A673 (cell line): ENCODE results near the gene ITCH. TPM values are rescaled to one million over a fixed set of nuclear protein-coding genes. Genes with fewer than 3 reads are reported as not detected.
"Not testable (repeated sequence)": the region's sequence is repeated elsewhere in the genome, so short reads cannot be mapped to it uniquely, and the experiment has no call there.

ENCODE experiments used
- BruUV-seq: library from RNA; stranded (reverse); fragments of 400-500 nt; replicated peaks from 2 replicates; lab custom pipeline; 2021; lab: Mats Ljungman, UMichigan
- CTCF ChIA-PET: fragments of 300-600 bp; sonication (Branson Sonifier 250); formaldehyde crosslinking; loops from one replicate; lab custom pipeline; 2022; ENCODE audit warnings: antibody characterized with exemption; lab: Charles Lee
- POLR2A ChIA-PET: fragments of 300-600 bp; sonication (Branson Sonifier 250); formaldehyde crosslinking; loops from one replicate; lab custom pipeline; 2022; ENCODE audit warnings: antibody characterized with exemption; ENCODE audit not compliant: low non-redundant PET; lab: Charles Lee
- DNase-seq: peaks from one replicate; pipeline ENCODE4 v3.0.0-alpha.2; 2015; ENCODE audit warnings: low spot score
- H3K27ac ChIP-seq: fragments of 200-600 bp; sonication (generic); 2 replicates; pipeline ENCODE4 v1.5.1; 2016; ENCODE audit warnings: mixed run types, low read depth, mild to moderate bottlenecking, mixed read lengths, antibody characterized with exemption, low read length; ENCODE audit not compliant: poor library complexity, severe bottlenecking
- H3K27me3 ChIP-seq: fragments of 200-600 bp; sonication (generic); replicated peaks from 2 replicates; pipeline ENCODE4 v1.6.1; 2017; ENCODE audit warnings: mixed run types, low read depth, mild to moderate bottlenecking, mixed read lengths, antibody characterized with exemption, low read length; ENCODE audit not compliant: insufficient read depth, poor library complexity
- H3K36me3 ChIP-seq: fragments of 200-600 bp; sonication (generic); 2 replicates; pipeline ENCODE4 v1.6.1; 2016; ENCODE audit warnings: mixed run types, mild to moderate bottlenecking, mixed read lengths, antibody characterized with exemption, low read length; ENCODE audit not compliant: insufficient read depth, poor library complexity, severe bottlenecking
- H3K4me1 ChIP-seq: fragments of 200-600 bp; sonication (generic); 2 replicates; pipeline ENCODE4 v1.6.1; 2017; ENCODE audit warnings: mixed run types, mild to moderate bottlenecking, mixed read lengths, antibody characterized with exemption, low read length; ENCODE audit not compliant: insufficient read depth, poor library complexity, severe bottlenecking
- H3K4me3 ChIP-seq: fragments of 200-600 bp; sonication (generic); 2 replicates; pipeline ENCODE4 v1.5.1; 2016; ENCODE audit warnings: low read depth, mixed run types, mild to moderate bottlenecking, mixed read lengths, low read length; ENCODE audit not compliant: poor library complexity, severe bottlenecking
- H3K9me3 ChIP-seq: fragments of 200-600 bp; sonication (generic); 2 replicates; pipeline ENCODE4 v1.6.1; 2016; ENCODE audit warnings: mixed run types, low read depth, mild to moderate bottlenecking, mixed read lengths, antibody characterized with exemption, low read length; ENCODE audit not compliant: poor library complexity, severe bottlenecking
- EZH2 ChIP-seq: fragments of 200-600 bp; sonication (generic); IDR thresholded peaks from 2 replicates; pipeline ENCODE4 v1.6.1; 2017; ENCODE audit warnings: borderline replicate concordance, low read depth, mild to moderate bottlenecking, mixed read lengths, antibody characterized with exemption, low read length; ENCODE audit not compliant: poor library complexity, severe bottlenecking
- intact Hi-C: fragments of 100-400 bp; cut with micrococcal nuclease; formaldehyde crosslinking; loops from one replicate; pipeline ENCODE4 v1.10.0; 2022; ENCODE audit not compliant: unreplicated experiment
- total RNA-seq: library from RNA; stranded (reverse); gene quantifications from 2 replicates; pipeline ENCODE4 v1.2.3, GENCODE V29; 2021
- TF ChIP-seq, protein P1 (sequence below): fragments of 300-800, 200-600 bp; sonication (generic); conservative IDR thresholded peaks from 2 replicates; pipeline ENCODE4 v1.5.1; 2017; ENCODE audit warnings: low read depth, mild to moderate bottlenecking, antibody characterized with exemption, low read length, moderate library complexity, mixed read lengths

ITCH gene
- total RNA-seq, 1 experiment from 2014 or later = 56.2 TPM

DNA sequence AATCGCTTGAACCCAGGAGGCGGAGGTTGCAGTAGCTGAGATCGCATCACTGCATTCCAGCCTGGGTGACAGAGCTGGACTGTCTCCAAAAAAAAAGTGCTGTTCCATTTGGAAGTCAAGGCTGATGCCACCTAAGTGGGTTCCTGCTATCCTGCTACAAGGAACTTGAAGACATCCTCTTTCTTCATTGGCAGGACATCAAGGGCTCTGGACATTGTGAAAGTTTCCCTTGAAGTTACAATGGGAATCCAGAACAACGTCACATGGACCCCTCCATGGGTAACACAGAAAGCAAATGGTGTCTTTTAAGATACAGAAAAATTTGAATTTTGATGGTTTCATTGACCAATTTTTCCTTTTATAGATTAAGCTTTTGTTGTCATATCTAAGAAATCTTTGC, 15.5 kb upstream of the ITCH start:
- Histone ChIP-seq H3K4me3 (no peak overlapping the region), H3K36me3 (no peaks in the 10 kb centered on the region), H3K4me1 (no peaks in the 10 kb centered on the region), H3K9me3 (no peaks in the 10 kb centered on the region), H3K27ac (no peak overlapping the region), H3K27me3 (no peaks in the 10 kb centered on the region)
- TF ChIP-seq EZH2 = no peak
- TF ChIP-seq, protein P1, sequence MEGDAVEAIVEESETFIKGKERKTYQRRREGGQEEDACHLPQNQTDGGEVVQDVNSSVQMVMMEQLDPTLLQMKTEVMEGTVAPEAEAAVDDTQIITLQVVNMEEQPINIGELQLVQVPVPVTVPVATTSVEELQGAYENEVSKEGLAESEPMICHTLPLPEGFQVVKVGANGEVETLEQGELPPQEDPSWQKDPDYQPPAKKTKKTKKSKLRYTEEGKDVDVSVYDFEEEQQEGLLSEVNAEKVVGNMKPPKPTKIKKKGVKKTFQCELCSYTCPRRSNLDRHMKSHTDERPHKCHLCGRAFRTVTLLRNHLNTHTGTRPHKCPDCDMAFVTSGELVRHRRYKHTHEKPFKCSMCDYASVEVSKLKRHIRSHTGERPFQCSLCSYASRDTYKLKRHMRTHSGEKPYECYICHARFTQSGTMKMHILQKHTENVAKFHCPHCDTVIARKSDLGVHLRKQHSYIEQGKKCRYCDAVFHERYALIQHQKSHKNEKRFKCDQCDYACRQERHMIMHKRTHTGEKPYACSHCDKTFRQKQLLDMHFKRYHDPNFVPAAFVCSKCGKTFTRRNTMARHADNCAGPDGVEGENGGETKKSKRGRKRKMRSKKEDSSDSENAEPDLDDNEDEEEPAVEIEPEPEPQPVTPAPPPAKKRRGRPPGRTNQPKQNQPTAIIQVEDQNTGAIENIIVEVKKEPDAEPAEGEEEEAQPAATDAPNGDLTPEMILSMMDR = no peak
- DNase-seq = no peak
- no TSS peak for BruUV-seq
- intact Hi-C loops = no loop called here
- ChIA-PET CTCF (no interaction called here), POLR2A (no interaction called here)

- DNase-seq = no peak
- ChIA-PET CTCF (no interaction called here), POLR2A (no interaction called here)
- Histone ChIP-seq H3K36me3 (no peaks in the 10 kb centered on the region), H3K27me3 (no peaks in the 10 kb centered on the region), H3K4me1 (no peaks in the 10 kb centered on the region), H3K4me3 (no peak overlapping the region), H3K27ac (no peak overlapping the region), H3K9me3 (no peaks in the 10 kb centered on the region)
- intact Hi-C loops = no loop called here
- no peak for TF ChIP-seq EZH2
- TF ChIP-seq, protein P1 = no peak
- BruUV-seq = no TSS peak
Observed at GRCh38 chr20:34350095-34350494, 13.0 kb upstream of the ITCH start.

DNA sequence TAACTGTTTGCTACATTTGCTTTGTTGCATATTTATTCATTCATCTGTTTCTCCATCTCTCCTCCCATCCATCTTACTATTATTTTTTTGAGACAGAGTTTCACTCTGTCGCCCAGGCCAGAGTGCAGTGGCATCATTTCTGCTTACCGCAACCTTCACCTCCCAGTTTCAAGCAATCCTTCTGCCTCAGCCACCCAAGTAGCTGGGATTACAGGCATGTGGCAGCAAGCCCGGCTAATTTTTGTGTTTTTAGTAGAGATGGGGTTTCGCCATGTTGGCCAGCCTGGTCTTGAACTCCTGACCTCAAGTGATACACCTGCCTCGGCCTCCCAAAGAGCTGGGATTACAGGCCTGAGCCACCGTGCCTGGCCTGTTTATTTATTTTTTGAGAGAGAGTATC, 9.6 kb upstream of the ITCH start:
- H3K27me3 ChIP-seq, DNase-seq, intact Hi-C loops, H3K4me3 ChIP-seq, BruUV-seq, H3K27ac ChIP-seq, H3K9me3 ChIP-seq, H3K36me3 ChIP-seq, H3K4me1 ChIP-seq, POLR2A ChIA-PET: not testable (repeated sequence)
- CTCF ChIA-PET = interaction anchor here (0.6 kb wide), 1 partner anchor 41 kb away, joined by 4 read pairs; no protein-coding TSS in a partner anchor

DNA sequence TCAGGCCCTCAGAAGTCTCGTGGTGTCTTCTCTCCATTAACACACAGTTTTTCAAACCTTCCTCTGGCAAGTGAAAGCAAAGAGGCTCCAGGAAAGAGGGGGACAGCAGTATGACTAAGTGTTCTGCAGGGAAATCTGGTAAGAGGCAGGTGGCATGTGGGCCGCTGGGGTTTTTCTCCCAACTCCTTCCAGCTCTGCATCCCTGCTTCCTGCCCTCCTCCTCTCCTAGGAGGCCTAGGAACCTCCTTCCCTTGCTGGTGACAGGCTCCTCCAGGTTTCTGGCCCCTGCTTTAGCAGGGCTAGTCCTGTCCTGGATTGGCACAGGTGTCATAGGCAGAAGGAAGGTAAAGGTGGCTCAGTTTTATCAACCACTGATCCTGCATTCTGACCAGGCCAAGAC, 7.6 kb upstream of the ITCH start:
- H3K4me3 ChIP-seq = no peak overlapping the region
- ChIA-PET CTCF (no interaction called here), POLR2A (no interaction called here)
- no peaks in the 10 kb centered on the region for H3K4me1 ChIP-seq
- H3K27ac ChIP-seq = no peak overlapping the region
- no peaks in the 10 kb centered on the region for H3K27me3 ChIP-seq
- no peak for DNase-seq
- no peak for TF ChIP-seq EZH2
- TF ChIP-seq, protein P1 = no peak
- intact Hi-C loops = no loop called here
- BruUV-seq = no TSS peak
- no peaks in the 10 kb centered on the region for H3K9me3 ChIP-seq
- H3K36me3 ChIP-seq = no peaks in the 10 kb centered on the region

GRCh38 chr20:34359729-34360128, 3.3 kb upstream of the ITCH start:
- POLR2A ChIA-PET, H3K4me3 ChIP-seq, CTCF ChIA-PET, DNase-seq, H3K27ac ChIP-seq, H3K27me3 ChIP-seq, BruUV-seq, H3K9me3 ChIP-seq, intact Hi-C loops, H3K4me1 ChIP-seq, H3K36me3 ChIP-seq: not testable (repeated sequence)
